ENCODE measurements around the gene STXBP2.
"Not testable (repeated sequence)": the region's sequence is repeated elsewhere in the genome, so short reads cannot be mapped to it uniquely, and the experiment has no call there.

Gene STXBP2

GRCh38 chr19:7635670-7636069 is 1.2 kb upstream of the STXBP2 start:
- DNase-seq, result no peak

- no peak for DNase-seq
These were observed 606 bp upstream of the STXBP2 start for GRCh38 chr19:7636317-7636690.

DNA sequence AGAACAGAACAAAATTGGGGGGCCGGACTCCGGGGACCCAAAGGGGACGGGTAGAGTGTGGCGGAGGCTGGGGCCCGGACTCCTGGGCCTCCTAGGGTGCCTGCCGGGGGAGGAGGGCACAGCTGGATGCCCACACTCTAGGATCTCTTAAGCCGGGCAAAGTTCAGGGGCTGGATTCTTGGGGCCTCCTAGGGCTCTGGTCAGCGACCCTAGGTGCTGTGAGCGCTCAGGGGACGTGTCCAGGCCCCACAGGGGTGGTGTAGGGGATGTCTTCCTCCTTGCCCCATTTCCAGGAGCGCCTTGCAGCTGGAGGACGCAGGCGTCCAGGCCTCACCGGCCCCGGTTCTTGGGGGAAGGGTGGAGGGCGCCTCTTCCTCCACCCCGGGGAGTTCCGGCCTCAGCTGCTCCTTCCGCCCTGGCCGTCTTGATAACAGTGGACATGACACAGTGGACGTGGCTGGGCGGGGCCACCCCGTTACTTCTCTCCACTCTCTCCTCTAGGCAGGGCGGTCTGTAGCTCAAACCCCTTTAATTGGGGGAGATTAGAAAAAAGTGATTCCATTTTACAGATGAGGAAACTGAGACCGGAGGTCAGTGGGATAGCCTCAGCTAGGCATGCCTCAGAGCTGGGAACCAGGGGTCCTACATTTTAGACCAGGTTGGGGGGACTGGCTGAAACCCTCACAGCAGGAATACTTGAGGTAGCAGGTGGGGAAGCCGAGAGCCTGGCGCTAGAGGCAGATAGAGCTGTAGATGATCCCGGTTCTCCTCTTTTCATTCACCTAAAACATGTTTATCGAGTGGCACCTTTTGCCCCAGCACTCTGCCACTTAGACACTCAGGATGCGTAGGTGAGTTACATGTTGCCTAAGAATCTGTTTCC is 705 bp downstream of the STXBP2 start:
- DNase-seq, result no peak

GRCh38 chr19:7638802-7639465 is 2.0 kb downstream of the STXBP2 start:
- no peak for DNase-seq

GRCh38 chr19:7639863-7640348 is 3.0 kb downstream of the STXBP2 start:
- DNase-seq, result no peak

GRCh38 chr19:7640803-7641202 is 3.9 kb downstream of the STXBP2 start:
- no peak for DNase-seq

GRCh38 chr19:7641290-7642276 is 4.7 kb downstream of the STXBP2 start:
- no peak for DNase-seq

GRCh38 chr19:7642295-7643030 is 5.6 kb downstream of the STXBP2 start:
- DNase-seq, result no peak

DNA sequence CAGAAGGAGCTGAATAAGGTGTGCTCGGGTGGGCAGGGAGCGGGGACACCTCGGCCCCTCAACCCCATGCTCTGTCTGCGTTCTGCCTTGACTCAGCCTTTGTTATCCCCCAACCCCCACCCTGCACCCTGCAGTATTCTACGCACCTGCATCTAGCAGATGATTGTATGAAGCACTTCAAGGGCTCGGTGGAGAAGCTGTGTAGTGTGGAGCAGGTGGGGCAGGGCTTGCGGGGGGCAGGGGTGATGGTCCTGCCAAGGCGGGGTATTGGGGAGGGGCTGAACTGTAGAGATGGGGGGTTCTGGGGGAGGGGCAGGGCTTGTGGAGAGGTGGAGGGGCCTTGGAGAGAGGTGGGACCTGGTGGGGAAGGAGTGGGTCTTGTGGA is 6.1 kb downstream of the STXBP2 start:
- DNase-seq, result no peak

- DNase-seq, result not testable (repeated sequence)
These were observed 7.0 kb downstream of the STXBP2 start for GRCh38 chr19:7643629-7644549.

DNA sequence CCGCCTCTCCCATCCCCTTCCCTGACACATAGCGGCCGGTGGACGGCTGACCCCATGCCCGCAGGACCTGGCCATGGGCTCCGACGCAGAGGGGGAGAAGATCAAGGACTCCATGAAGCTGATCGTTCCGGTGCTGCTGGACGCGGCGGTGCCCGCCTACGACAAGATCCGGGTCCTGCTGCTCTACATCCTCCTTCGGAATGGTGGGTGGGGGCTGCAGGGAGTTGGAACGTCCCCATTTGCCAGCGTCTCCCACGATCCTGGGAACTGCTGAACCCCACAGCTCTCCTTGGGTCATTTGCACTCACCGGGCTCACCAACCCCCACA is 7.6 kb downstream of the STXBP2 start:
- DNase-seq, result no peak

GRCh38 chr19:7645163-7645562 is 8.3 kb downstream of the STXBP2 start:
- DNase-seq, result no peak

- no peak for DNase-seq
These were observed 8.9 kb downstream of the STXBP2 start for GRCh38 chr19:7645656-7646425.

DNA sequence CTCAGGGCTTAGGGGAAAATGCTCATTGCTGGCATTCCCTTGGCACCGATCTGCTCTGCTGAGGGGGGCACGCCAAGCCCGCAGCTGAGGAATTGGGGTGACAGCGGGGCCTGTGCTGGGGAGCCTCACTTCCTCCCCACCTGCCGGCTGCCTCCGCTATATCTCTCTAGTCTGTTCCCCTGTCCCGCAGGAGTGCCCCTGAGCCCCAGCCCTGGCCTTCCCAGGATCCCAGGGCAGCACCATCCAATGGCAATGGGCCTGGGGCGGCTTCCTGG is 9.5 kb downstream of the STXBP2 start:
- no peak for DNase-seq

- DNase-seq, result no peak
These were observed 10.2 kb downstream of the STXBP2 start for GRCh38 chr19:7647156-7647555.

GRCh38 chr19:7648265-7649014 is 11.5 kb downstream of the STXBP2 start:
- no peak for DNase-seq

- DNase-seq, result no peak
These were observed 13.2 kb downstream of the STXBP2 start for GRCh38 chr19:7650148-7650547.

DNA sequence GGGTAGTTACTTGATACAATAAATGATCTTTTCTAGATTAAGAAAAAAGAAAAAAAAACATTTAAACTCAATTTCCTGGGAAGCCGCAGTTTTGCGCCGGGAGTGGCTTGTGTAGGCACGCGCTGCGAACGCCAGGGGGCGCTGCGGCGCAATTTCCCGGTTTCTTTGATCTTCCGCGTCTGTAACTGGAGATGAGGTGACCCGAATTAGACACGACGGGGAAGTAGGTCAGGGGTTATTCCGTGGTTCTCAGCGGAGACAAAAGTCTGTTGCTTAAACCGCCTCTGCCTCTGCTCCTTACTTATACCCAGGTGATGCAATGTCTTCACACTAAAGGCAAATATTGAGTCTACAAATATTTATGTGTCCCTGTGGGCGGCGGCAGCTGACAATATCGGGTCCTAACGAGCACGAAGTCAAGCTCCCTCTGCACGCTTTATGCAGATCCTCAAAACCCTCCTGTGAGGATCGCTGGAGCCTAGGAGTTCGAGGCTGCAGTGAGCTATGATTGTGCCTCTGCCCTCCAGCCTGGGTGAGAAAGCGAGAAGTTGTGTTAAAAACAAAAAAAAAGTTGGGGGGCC is 15.2 kb downstream of the STXBP2 start:
- no peak for DNase-seq

- DNase-seq, result no peak
These were observed 17.5 kb downstream of the STXBP2 start for GRCh38 chr19:7654401-7654800.

- DNase-seq, result no peak
These were observed 18.7 kb downstream of the STXBP2 start for GRCh38 chr19:7655581-7655980.

Data from NCI-H187 treated with DMSO at 0.1 percent for 48 hours (cell line).